KMS-11 (cell line): ENCODE results near the gene GXYLT2.

ENCODE experiments used
- H2AFZ ChIP-seq: fragments of 200-600 bp; sonication (generic); 2 replicates; pipeline ENCODE4 v1.6.1; 2016; ENCODE audit warnings: antibody characterized with exemption, mixed run types, low read depth
- H3K27ac ChIP-seq: fragments of 200-600 bp; sonication (generic); 2 replicates; pipeline ENCODE4 v1.6.1; 2016; ENCODE audit warnings: mild to moderate bottlenecking, mixed run types
- H3K27me3 ChIP-seq: fragments of 200-600 bp; sonication (generic); 2 replicates; pipeline ENCODE4 v1.6.1; 2017; ENCODE audit warnings: mild to moderate bottlenecking, low read depth, mixed run types, moderate library complexity; ENCODE audit not compliant: insufficient read depth
- H3K36me3 ChIP-seq: fragments of 200-600 bp; sonication (generic); 2 replicates; pipeline ENCODE4 v1.6.1; 2017; ENCODE audit warnings: mild to moderate bottlenecking, mixed run types; ENCODE audit not compliant: insufficient read depth
- H3K4me1 ChIP-seq: fragments of 200-600 bp; sonication (generic); 2 replicates; pipeline ENCODE4 v1.6.1; 2016; ENCODE audit warnings: mild to moderate bottlenecking, low read depth, mixed run types; ENCODE audit not compliant: poor library complexity, severe bottlenecking
- H3K4me2 ChIP-seq: fragments of 200-600 bp; sonication (generic); 2 replicates; pipeline ENCODE4 v1.7.0; 2016; ENCODE audit warnings: mild to moderate bottlenecking, mixed run types
- H3K4me3 ChIP-seq: fragments of 200-600 bp; sonication (generic); IDR thresholded peaks from 2 replicates; pipeline ENCODE4 v1.6.1; 2017; ENCODE audit warnings: low read depth, low read length, mixed read lengths; ENCODE audit not compliant: insufficient read depth
- H3K79me2 ChIP-seq: fragments of 200-600 bp; sonication (generic); 2 replicates; pipeline ENCODE4 v1.6.1; 2016; ENCODE audit warnings: low read depth, mixed run types; ENCODE audit not compliant: insufficient read depth
- H3K9ac ChIP-seq: fragments of 200-600 bp; sonication (generic); 2 replicates; pipeline ENCODE4 v1.6.1; 2016; ENCODE audit warnings: mild to moderate bottlenecking, mixed run types
- H4K20me1 ChIP-seq: fragments of 200-600 bp; sonication (generic); 2 replicates; pipeline ENCODE4 v1.6.1; 2016; ENCODE audit warnings: mild to moderate bottlenecking, mixed run types; ENCODE audit not compliant: insufficient read depth
- TF ChIP-seq, protein P1 (sequence below): fragments of 200-600 bp; sonication (generic); conservative IDR thresholded peaks from 2 replicates; pipeline ENCODE4 v1.6.1; 2017; ENCODE audit warnings: low read depth, mild to moderate bottlenecking, antibody characterized with exemption, low read length, moderate library complexity, mixed read lengths

Gene GXYLT2

DNA sequence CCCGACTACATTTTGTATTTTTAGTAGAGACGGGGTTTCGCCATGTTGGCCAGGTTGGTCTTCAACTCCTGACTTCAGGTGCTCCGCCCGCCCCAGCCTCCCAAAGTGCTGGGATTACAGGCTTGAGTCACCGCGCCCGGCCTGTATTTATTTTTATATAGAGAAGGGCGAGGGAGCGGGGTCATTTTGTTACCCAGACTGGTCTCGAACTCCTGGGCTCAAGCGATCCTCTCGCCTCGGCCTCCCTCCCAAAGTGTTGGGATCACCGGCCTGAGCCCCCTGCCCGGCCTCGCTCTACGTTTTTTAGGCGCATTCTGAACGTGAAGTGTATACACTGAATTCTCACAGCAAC, 108.3 kb downstream of the GXYLT2 start:
- H3K9ac ChIP-seq, result peak overlapping the region; percentile 88; the same call in 1 of the 2 replicates
- H3K79me2 ChIP-seq, result peaks cover 40% of the 10 kb centered on the region
- H3K4me3 ChIP-seq, result no peak overlapping the region
- H3K27ac ChIP-seq, result peak overlapping the region; percentile 92
- H2AFZ ChIP-seq, result peak overlapping the region; percentile 93
- peaks cover 28% of the 10 kb centered on the region for H3K4me1 ChIP-seq
- no peaks in the 10 kb centered on the region for H3K27me3 ChIP-seq
- H3K36me3 ChIP-seq, result 0 out of 2 replicates have a peak, but pooled peaks cover 4% of the 10 kb centered on the region
- H3K4me2 ChIP-seq, result peak overlapping the region; percentile 63
- TF ChIP-seq, protein P1, sequence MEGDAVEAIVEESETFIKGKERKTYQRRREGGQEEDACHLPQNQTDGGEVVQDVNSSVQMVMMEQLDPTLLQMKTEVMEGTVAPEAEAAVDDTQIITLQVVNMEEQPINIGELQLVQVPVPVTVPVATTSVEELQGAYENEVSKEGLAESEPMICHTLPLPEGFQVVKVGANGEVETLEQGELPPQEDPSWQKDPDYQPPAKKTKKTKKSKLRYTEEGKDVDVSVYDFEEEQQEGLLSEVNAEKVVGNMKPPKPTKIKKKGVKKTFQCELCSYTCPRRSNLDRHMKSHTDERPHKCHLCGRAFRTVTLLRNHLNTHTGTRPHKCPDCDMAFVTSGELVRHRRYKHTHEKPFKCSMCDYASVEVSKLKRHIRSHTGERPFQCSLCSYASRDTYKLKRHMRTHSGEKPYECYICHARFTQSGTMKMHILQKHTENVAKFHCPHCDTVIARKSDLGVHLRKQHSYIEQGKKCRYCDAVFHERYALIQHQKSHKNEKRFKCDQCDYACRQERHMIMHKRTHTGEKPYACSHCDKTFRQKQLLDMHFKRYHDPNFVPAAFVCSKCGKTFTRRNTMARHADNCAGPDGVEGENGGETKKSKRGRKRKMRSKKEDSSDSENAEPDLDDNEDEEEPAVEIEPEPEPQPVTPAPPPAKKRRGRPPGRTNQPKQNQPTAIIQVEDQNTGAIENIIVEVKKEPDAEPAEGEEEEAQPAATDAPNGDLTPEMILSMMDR, result no peak
- no peaks in the 10 kb centered on the region for H4K20me1 ChIP-seq

DNA sequence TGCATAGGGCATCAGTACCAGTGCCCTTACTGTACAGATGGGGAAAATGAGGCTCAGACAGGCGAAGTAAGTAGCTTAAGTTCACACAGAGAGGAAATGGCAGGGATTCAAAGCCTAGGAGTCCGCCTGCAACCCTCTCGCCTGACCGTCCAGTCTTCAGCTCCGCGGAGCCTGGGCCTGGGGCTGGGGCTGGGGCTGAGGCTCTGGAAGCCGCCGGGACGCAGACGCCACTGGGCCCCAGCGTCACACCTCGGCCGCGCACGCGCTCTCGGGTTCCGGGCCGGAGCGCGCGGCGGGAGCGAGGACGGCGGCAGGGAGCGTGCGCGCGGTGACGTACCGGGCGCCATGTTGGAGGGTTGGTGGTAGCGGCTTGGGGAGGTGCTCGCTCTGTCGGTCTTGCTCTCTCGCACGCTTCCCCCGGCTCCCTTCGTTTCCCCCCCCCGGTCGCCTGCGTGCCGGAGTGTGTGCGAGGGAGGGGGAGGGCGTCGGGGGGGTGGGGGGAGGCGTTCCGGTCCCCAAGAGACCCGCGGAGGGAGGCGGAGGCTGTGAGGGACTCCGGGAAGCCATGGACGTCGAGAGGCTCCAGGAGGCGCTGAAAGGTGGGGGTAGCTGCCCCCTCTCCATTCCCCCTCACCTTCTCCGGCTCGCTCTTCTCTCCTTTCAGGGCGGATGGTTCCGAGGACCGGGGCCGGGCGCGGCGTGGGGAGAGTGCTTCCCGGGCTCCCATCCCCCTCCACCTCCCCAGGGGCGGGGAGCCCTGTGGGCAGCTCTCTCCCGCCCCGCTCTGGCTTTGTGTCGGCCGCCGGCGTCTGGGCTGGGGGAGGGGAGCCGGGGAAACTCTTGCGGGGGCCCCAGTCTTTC, 108.9 kb downstream of the GXYLT2 start, which contains the start of gene PPP4R2:
PPP4R2 (plus strand) TSS at position 339 of the 861 bp plus-strand sequence; CDS start at position 566, 227 bp downstream.
- H3K4me3 ChIP-seq, result peak within 1 kb of the TSS; percentile 37
- 0 out of 2 replicates have a peak, but pooled peaks cover 4% of the 10 kb centered on the region for H3K36me3 ChIP-seq
- TF ChIP-seq, protein P1, result no peak
- peak within 1 kb of the TSS; percentile 92 for H3K27ac ChIP-seq
- H3K9ac ChIP-seq, result peak within 1 kb of the TSS; percentile 88
- H2AFZ ChIP-seq, result peak within 1 kb of the TSS; percentile 93
- peaks cover 46% of the 10 kb centered on the region for H3K79me2 ChIP-seq
- no peaks in the 10 kb centered on the region for H3K27me3 ChIP-seq
- H3K4me2 ChIP-seq, result peak within 1 kb of the TSS; percentile 85
- peaks cover 29% of the 10 kb centered on the region for H3K4me1 ChIP-seq
- H4K20me1 ChIP-seq, result no peaks in the 10 kb centered on the region

DNA sequence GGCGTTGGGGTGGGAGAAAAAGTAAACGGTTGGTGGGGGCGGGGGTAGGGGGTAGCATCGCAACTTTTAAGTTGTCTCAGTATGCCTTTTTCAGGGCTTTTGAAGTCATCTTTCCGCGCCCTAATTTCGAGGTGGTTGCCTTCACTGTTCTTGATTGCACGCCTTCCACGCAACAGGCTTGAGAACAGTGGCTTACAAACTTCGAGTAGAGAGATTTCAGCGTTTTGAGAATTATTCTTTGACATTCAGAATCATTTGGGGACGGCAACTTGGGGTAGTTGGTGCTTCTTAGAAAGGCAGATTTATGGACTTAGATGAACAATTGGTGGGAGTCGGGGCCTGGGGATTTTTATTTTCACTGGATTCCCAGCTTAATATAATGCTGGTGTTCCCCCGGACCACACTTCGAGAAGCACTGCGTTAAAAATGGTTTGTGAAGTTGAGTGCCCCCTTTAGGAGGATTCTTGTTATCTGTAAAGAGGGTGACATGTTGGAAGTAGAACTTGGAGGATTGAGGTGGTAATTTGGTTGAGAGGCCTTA, 109.6 kb downstream of the GXYLT2 start:
- peak overlapping the region; percentile 85 for H3K4me2 ChIP-seq
- peak overlapping the region; percentile 37 for H3K4me3 ChIP-seq
- no peaks in the 10 kb centered on the region for H4K20me1 ChIP-seq
- H3K4me1 ChIP-seq, result peaks cover 29% of the 10 kb centered on the region
- 0 out of 2 replicates have a peak, but pooled peaks cover 4% of the 10 kb centered on the region for H3K36me3 ChIP-seq
- H2AFZ ChIP-seq, result peak overlapping the region; percentile 49
- TF ChIP-seq, protein P1, result peak; percentile 22; the same call in 1 of the 2 replicates
- H3K9ac ChIP-seq, result peak overlapping the region; percentile 88
- peak overlapping the region; percentile 92 for H3K27ac ChIP-seq
- peaks cover 53% of the 10 kb centered on the region for H3K79me2 ChIP-seq
- H3K27me3 ChIP-seq, result no peaks in the 10 kb centered on the region

DNA sequence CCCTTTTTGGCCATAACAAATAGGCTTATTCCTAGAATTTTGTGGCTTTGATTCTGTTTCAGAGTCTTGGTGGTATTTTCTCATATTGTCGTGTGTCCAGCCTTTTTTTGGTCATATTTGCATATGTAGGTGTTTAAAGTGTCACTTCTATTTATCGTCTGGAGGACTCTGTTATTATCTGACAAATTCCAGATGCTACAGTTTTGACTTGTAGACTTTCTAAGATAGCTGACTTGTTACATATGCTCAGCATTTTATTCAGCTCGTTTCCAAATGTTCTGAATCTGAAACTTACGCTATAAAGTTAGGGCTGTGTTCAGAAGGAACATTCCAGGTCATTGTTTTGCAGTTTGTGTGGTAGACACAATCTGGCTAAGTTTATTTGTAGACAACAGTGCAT, 110.6 kb downstream of the GXYLT2 start:
- Histone ChIP-seq H3K27ac (no peak overlapping the region), H3K27me3 (no peaks in the 10 kb centered on the region), H2AFZ (no peak overlapping the region), H3K4me2 (peak overlapping the region; percentile 85), H3K36me3 (peaks cover 4% of the 10 kb centered on the region; the same call in 1 of the 2 replicates), H3K4me1 (peaks cover 29% of the 10 kb centered on the region), H3K4me3 (no peak overlapping the region), H3K9ac (peak overlapping the region; percentile 88; the same call in 1 of the 2 replicates), H3K79me2 (peaks cover 61% of the 10 kb centered on the region), H4K20me1 (no peaks in the 10 kb centered on the region)
- TF ChIP-seq, protein P1, result no peak
